NT2/D1 (cell line): ENCODE data around the gene CPLANE1.

Source experiments
- DNase-seq: peaks from one replicate; pipeline ENCODE4 v3.0.0-alpha.2; 2011; ENCODE audit warnings: low read depth, low spot score
- H3K27me3 ChIP-seq: 2 replicates; pipeline ENCODE4 v1.6.0; 2011; ENCODE audit warnings: mild to moderate bottlenecking; ENCODE audit not compliant: insufficient read length, insufficient read depth
- H3K36me3 ChIP-seq: 2 replicates; pipeline ENCODE4 v1.6.1; 2011; ENCODE audit warnings: mild to moderate bottlenecking, low read length, mixed read lengths; ENCODE audit not compliant: insufficient read depth, insufficient read length
- H3K4me1 ChIP-seq: 2 replicates; pipeline ENCODE4 v1.5.1; 2011; ENCODE audit not compliant: insufficient read depth, insufficient read length
- H3K4me3 ChIP-seq: 2 replicates; pipeline ENCODE4 v1.5.1; 2011; ENCODE audit warnings: low read depth; ENCODE audit not compliant: insufficient read length
- H3K9ac ChIP-seq: 2 replicates; pipeline ENCODE4 v1.6.0; 2011; ENCODE audit warnings: low read depth; ENCODE audit not compliant: insufficient read length
- H3K9me3 ChIP-seq: 2 replicates; pipeline ENCODE4 v1.5.1; 2011; ENCODE audit warnings: mild to moderate bottlenecking, low read length; ENCODE audit not compliant: insufficient read depth
- SUZ12 ChIP-seq: IDR thresholded peaks from 2 replicates; pipeline ENCODE4 v1.6.1; 2011; ENCODE audit not compliant: insufficient read length, insufficient read depth; ENCODE audit errors: extremely low read depth
- YY1 ChIP-seq: IDR thresholded peaks from 2 replicates; pipeline ENCODE4 v1.6.1; 2011; ENCODE audit not compliant: insufficient read length, insufficient read depth
- ZNF274 ChIP-seq: IDR thresholded peaks from 2 replicates; pipeline ENCODE4 v1.6.1; 2011; ENCODE audit warnings: mild to moderate bottlenecking, low read depth, low read length

CPLANE1 gene

DNA sequence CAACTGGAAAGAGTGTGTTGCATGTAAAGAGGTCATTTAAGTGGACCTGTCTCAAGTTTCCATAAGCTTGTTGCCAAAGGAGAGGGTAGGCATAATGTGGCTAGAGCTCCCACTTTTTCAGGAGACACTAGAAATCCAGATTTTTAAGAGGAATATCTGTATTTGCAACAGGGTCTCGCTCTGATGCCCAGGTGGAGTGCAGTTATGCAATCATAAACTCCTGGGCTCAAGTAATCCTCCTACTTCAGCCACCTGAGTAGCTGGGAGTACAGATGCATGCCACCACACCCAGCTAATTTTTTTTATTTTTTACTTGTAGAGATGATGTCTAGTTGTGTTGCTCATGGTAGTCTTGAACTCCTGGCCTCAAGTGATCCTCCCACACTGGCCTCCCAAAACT lies 189.1 kb downstream of the CPLANE1 start:
- TF ChIP-seq SUZ12, result no peak
- no peak for TF ChIP-seq ZNF274
- no peak for TF ChIP-seq YY1
- no peaks in the 10 kb centered on the region for H3K9me3 ChIP-seq
- H3K9ac ChIP-seq, result no peak overlapping the region
- no peak for DNase-seq
- no peaks in the 10 kb centered on the region for H3K4me1 ChIP-seq
- H3K4me3 ChIP-seq, result no peak overlapping the region
- H3K27me3 ChIP-seq, result no peaks in the 10 kb centered on the region
- H3K36me3 ChIP-seq, result peaks cover 25% of the 10 kb centered on the region

DNA sequence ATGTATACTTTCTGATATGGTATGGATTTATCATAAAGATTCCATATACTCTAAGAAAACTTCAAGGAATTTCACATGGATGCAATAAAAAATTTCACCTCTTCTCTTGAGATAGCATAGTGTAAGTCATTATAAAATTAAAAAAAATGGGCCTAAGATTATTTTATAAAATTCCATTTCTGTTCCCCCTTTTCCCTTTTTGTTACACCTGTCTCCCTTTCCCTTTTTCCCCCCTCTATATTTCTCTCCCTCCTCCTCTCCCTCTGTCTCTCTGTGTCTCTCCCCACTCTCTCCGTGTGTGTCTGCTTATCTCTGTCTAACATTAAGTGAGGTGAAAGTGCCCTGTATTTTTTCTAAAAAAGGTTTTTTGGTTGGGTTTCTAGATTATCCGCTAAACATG lies 192.4 kb downstream of the CPLANE1 start:
- H3K9me3 ChIP-seq, result no peaks in the 10 kb centered on the region
- peaks cover 15% of the 10 kb centered on the region for H3K36me3 ChIP-seq
- H3K4me3 ChIP-seq, result no peak overlapping the region
- H3K4me1 ChIP-seq, result no peaks in the 10 kb centered on the region
- TF ChIP-seq ZNF274 (no peak), YY1 (no peak), SUZ12 (no peak)
- no peaks in the 10 kb centered on the region for H3K27me3 ChIP-seq
- no peak overlapping the region for H3K9ac ChIP-seq
- DNase-seq, result no peak
